GM12891 (cell line): ENCODE results near the gene DIS3L2.
"Not testable (repeated sequence)": the region's sequence is repeated elsewhere in the genome, so short reads cannot be mapped to it uniquely, and the experiment has no call there.

Source experiments
- DNase-seq: peaks from one replicate; pipeline ENCODE4 v3.0.0; 2011; ENCODE audit warnings: low spot score; ENCODE audit not compliant: insufficient read length
- FAIRE-seq: peaks from 2 replicates; lab custom pipeline; 2011; peaks lifted over from hg19 to GRCh38; lab: Jason Lieb, UNC
- PAX5 ChIP-seq: IDR thresholded peaks from 2 replicates; pipeline ENCODE4 v1.6.1; 2011; ENCODE audit warnings: low read length, moderate library complexity, mild to moderate bottlenecking; ENCODE audit not compliant: insufficient read depth, severe bottlenecking
- POLR2A ChIP-seq: IDR thresholded peaks from 2 replicates; pipeline ENCODE4 v1.6.1; 2011; ENCODE audit warnings: low read depth, low read length, control low read depth
- POLR2AphosphoS5 ChIP-seq: IDR thresholded peaks from 2 replicates; pipeline ENCODE4 v1.6.1; 2011; ENCODE audit warnings: low read depth, low read length, control low read depth
- POU2F2 ChIP-seq: IDR thresholded peaks from 2 replicates; pipeline ENCODE4 v1.6.1; 2011; ENCODE audit warnings: low read depth, mild to moderate bottlenecking, control low read depth, low read length, moderate library complexity
- SPI1 ChIP-seq: IDR thresholded peaks from 2 replicates; pipeline ENCODE4 v1.6.1; 2011; ENCODE audit warnings: low read depth, low read length, control low read depth
- TAF1 ChIP-seq: IDR thresholded peaks from 2 replicates; pipeline ENCODE4 v1.6.1; 2011; ENCODE audit warnings: low read depth, low read length, control low read depth

Gene DIS3L2

DNA sequence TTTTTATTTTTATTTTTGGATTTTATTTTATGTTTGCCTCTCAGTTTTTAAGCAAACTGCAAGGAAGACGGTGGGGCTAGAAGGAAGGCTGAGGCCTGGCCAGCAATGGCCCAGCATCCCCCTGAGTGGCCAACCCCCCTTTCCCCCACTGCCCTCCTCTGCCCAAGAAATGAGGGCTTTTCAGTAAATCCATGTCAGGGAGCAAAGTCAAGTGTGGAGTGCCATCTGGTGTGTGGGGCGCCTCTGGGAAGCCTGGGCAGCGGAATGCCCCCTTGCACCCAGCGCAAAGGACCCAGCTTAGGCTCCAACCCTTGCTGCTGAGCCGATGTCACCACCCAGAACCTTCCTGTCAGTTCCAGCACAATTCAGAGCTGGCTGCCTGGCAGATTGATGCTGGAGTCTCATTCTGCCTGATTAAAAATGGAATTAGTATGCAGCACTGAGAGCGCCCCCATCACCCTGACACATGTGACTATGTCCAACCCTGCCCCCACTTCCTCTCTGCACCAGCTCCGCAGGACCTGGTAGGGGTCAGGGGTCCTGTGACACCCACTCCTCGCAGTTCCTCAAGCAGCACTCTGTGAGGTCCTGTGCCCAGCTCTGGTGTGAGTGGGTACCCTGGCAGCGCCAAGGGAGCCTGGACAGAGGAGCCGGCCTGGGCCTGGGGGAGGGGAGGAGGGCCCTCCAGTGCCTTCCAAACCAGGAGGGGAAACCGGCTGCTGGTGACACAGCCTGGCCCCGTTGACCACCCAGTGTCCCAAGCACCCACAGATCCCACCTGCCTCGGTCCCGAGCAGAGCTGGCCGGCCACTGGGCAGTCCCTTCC lies 407.8 kb downstream of the DIS3L2 start:
- no peak for FAIRE-seq
- no peak for TF ChIP-seq POLR2AphosphoS5
- TF ChIP-seq POLR2A, result no peak
- no peak for TF ChIP-seq PAX5
- TF ChIP-seq TAF1, result no peak
- TF ChIP-seq SPI1, result no peak
- no peak for TF ChIP-seq POU2F2

DNA sequence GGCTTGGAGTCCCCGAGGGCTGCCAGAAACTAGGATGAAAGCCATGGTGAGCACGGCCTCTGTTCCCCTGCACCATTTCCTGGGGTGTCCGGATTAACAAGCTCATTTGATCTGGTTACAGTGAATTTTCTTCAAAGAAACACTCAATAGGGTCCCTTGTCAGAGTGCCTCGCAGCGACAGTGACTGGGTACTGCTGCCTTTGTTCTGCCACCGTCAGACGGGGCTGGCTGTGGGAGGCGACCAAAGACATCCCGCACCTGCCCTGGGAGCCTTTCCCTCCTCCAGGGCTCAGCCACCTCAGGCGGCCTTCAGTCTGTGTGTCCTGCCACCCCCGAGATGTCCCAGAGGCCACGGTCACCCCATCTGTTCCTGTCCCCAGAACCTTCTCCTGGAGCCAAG lies 408.5 kb downstream of the DIS3L2 start:
- FAIRE-seq, DNase-seq: not testable (repeated sequence)

More for the DNA sequence above, 407.8 kb downstream of the DIS3L2 start:
- DNase-seq, result no peak

DNA sequence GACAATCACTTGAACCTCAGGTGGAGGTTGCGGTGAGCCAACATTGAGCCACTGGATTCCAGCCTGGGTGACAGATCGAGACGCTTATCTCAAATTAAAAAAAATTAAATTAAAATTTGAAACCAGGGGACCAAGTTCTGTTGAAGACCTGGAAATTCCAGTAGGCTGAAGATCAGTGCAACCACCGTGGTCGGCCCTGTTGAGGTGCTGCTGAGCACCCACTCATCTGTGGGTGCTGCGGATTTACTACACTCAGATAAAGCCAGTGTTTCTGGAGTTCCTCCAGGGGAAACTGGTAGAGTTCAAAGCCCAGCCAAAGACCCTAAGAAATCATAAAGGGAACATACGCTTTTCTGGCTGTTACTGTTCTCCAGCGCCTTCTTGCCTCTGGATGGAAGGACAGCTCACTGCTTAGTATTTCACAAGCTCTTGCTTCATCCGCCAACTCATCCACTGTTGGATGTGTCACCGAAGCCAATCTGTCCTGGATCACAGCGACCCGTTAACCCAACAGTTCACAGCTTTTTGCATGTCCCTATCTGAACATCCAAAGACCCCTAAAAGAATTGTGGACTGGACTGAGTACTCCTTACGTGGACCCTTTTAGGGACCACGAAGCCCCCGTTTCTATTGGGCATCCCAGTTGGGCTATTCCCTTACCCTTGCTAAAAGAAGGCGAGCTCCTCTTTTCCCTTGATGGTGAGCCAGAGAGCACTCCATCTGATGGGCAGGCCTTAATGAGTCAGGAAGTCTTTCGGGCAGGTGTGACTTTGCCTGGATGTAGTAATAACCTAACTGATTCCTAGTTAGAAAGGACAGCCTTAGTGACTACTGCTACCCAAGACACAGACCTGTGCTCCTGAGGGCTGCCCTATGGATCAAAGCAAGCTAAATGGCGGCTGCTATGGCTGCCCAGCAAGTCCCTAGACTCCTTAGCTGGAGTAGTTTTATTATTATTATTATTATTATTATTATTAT lies 411.0 kb downstream of the DIS3L2 start:
- DNase-seq (no peak), FAIRE-seq (no peak)
- TF ChIP-seq POLR2AphosphoS5 (no peak), POLR2A (no peak), POU2F2 (no peak), PAX5 (no peak), TAF1 (no peak), SPI1 (no peak)

DNA sequence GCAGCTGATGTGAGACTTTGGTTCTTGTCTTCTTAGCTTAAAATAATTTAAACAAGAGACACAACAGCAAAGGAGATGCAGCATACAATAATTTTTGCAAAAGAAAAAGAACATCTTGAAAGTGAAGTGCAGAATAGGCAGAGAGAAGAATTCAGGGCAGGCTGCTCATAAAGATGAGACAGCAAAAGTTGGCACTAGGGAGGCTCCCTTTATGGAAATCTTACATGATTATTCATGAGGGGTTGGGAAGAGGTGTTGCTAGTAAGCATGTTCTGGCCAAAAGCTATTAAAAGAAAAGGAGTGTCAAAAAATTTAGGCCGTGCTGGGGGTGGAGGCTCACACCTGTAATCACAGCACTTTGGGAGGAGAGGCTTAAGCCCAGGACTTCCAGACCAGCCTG lies 412.8 kb downstream of the DIS3L2 start:
- FAIRE-seq (no peak), DNase-seq (no peak)
- TF ChIP-seq SPI1 (no peak), PAX5 (no peak), POLR2A (no peak), POU2F2 (no peak), TAF1 (no peak), POLR2AphosphoS5 (no peak)

DNA sequence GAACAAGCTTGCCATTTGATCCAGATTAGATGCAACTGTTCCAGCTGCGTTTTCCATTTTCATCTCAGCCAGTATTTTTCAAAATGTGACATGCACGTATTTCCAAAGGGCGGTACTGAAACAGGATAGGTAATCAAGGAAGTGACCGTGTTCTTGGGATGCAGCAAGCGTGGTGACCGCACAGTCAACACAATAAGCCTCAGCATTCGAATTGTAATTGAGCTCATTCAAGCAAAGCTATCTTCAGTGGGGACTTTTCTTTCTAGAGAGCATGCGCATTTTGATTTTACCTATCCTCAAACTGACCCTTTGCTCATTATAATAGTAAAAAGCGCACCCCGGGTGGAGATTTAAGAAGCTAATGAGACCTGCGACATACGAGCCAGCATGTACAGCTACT lies 413.7 kb downstream of the DIS3L2 start:
- FAIRE-seq, result no peak
- TF ChIP-seq SPI1 (no peak), POLR2AphosphoS5 (no peak), TAF1 (no peak), POU2F2 (no peak), POLR2A (no peak), PAX5 (no peak)
- no peak for DNase-seq

DNA sequence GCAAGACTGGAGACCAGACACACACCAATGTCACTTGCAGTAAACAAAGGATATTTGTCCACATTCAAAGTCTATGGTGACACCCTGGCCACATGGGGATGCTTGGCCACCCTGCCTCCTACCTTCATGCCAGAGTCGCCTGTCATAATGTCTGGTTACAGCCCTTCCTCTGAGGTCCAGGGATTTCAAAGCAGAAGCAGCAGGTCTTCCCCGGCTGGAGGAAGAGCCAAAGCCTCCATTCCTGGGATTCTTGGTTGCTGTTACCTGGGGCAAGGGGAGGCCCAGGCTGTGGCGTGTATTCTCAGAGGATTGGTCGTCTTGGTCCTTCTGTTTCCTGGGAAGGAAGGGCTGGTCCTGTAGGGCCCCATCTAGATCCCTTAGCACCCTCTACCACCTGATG lies 414.7 kb downstream of the DIS3L2 start:
- no peak for DNase-seq
- FAIRE-seq, result no peak
- TF ChIP-seq TAF1 (no peak), PAX5 (no peak), POLR2AphosphoS5 (no peak), SPI1 (no peak), POLR2A (no peak), POU2F2 (no peak)

DNA sequence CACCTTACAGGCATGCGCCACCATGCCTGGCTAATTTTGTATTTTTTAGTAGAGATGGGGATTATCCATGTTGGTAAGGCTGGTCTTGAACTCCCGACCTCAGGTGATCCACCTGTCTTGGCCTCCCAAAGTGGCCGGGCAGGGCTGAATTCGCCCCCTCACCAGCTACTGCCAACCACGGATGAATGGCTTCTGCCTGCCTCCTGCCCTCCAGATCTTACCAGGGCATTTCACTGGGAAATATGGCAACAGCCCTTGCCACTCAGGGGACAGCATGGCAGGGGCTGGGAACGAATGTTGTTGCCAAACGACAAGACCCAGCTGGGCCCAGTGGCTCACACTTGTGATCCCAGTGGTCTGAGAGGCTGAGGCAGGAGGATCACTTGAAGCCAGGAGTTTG lies 415.2 kb downstream of the DIS3L2 start:
- TF ChIP-seq TAF1 (no peak), PAX5 (no peak), POLR2A (no peak), SPI1 (no peak), POLR2AphosphoS5 (no peak), POU2F2 (no peak)
- no peak for DNase-seq
- FAIRE-seq, result no peak

DNA sequence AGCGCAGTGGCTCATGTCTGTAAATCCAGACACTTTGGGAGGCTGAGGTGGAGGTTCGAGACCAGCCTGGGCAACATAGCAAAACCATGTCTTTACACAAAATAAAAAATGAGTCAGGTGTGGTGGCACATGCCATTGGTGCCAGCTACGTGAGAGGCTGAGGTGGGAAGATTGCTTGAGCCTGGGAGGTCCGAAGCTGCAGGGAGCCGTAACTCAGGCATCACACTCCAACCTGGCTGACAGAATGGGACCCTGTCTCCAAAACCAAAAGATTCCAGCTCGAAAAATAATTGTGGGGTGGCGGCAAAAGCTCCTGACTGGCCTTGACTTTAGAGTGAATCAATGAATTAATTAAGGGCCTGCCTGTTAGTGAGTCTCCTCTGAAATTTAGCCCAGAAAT lies 415.8 kb downstream of the DIS3L2 start:
- DNase-seq, result no peak
- TF ChIP-seq POU2F2, result no peak
- TF ChIP-seq PAX5, result no peak
- no peak for TF ChIP-seq TAF1
- no peak for TF ChIP-seq POLR2A
- TF ChIP-seq POLR2AphosphoS5, result no peak
- TF ChIP-seq SPI1, result no peak
- no peak for FAIRE-seq
